Activated CD4-positive, alpha-beta T cell treated with anti-CD3 and anti-CD28 coated beads, Interleukin-2, amount 50 U/mL, for 1 hour (primary cell): Measurements from ENCODE around the gene ADGRG7.

Experiments
- DNase-seq: peaks from one replicate; pipeline ENCODE4 v3.0.0-alpha.2; 2020

ADGRG7 gene

DNA sequence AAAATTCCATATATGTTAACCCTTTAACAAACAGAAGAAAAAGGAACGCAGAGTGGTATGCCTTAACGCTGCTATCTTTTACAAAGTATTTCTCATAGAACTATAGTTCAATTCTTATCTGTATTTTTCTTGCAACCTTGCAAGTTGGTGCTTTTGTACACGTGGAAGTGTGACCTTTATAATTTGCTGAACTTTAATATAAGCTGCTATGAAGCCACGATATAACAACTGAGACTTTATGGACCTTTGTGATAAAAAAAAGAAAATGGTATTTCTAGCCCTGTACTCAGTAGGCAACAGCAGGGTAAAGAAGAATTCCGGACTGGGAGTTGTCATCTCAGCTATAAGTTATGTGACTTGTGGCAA lies 93.6 kb downstream of the ADGRG7 start:
- DNase-seq = no peak

DNA sequence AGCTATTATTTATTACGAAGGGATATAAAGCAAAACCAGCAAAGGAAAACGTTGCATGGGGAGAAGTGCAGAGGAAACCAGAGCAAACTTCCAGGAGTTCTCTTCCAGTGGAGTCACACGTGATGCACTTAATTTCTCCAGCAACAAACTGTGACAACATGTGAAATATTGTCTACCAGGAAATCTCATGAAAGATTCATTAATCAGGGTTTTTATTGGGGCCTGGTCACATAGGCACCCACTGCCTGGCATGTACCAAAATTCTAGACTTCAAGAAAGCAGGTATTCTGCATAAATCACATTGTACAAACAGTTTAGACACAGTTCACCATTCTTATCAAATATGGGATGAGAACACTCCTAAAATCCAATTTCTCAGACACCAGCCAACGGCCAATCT lies 94.5 kb downstream of the ADGRG7 start:
- no peak for DNase-seq

DNA sequence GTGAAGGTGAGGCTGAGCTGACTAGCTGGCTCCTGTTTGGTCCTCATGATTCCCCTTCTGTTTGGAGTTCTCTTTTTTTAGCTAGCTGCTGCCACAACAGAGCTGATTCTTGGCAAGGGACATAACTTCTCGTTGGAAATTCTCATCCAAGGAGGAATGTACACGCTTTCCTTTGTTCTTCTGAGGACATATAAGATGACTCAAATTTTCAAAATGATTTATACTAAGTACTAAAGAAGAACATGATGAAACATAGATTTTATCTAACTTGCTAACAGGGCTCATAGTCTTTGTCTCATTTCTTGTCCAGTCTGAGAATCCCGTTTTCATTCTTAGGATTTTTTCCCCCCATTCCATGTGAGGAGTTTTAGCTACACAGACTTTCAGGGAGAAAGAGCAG lies 97.0 kb downstream of the ADGRG7 start:
- no peak for DNase-seq

DNA sequence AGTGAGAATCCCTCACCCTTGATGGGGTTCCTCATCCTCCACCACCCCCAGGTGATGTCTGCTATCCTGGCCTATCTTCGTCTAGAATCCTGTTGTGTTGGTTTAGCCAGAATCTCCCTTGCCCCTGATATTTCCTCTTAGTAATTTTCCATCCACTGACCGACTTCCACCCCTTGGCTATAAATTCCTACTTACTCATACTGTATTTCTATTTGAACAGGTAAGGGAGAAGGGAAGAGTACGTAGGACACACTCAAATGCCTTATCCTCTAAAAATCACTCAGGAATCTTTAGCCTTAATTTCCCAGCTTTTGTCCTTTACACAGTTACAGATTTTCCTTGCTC lies 99.2 kb downstream of the ADGRG7 start:
- DNase-seq = no peak

DNA sequence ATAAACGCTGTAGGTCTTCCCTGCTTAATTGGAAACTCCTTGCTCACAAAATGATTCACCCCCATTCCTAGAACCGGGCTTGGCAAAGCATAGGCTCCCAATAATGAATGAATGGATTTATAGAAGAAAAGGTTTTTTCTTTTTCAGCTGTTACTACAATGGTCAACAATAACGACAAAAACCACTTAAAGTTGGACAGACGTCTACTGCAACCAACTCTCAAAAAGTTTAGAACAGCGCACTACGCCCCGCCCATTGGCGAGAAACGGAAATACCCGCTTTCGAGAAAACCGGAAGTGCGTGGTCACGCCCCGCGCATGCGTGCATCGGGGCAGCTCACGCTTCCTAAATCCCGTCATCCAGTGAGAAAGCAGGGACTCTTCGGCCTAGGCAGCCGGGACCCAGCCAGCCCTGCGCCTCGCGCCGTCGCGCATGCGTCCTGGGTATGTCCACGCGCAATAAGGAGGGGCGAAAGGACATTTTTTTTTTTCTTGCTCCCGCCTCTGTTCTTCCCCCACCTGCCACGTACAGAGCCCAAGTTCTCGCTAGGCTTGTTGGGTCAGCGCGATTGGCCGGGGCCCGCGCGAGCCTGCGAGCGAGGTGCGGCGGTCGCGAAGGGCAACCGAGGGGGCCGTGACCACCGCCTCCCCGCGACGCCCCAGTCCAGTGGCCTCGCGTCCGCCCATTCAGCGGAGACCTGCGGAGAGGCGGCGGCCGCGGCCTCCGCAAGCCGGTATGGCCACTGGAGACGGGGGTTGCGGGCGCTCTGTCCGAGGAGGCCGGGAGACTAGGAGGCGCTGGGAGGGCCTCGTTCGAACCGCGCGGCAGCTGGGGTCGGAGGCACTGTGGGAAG lies 99.8 kb downstream of the ADGRG7 start, which contains the start of gene TFG:
Gene TFG (plus strand): TSS at position 506 of the 853 bp plus-strand sequence. CDS start 4,192 bp downstream, outside the sequence.
- peak; percentile 96 for DNase-seq

DNA sequence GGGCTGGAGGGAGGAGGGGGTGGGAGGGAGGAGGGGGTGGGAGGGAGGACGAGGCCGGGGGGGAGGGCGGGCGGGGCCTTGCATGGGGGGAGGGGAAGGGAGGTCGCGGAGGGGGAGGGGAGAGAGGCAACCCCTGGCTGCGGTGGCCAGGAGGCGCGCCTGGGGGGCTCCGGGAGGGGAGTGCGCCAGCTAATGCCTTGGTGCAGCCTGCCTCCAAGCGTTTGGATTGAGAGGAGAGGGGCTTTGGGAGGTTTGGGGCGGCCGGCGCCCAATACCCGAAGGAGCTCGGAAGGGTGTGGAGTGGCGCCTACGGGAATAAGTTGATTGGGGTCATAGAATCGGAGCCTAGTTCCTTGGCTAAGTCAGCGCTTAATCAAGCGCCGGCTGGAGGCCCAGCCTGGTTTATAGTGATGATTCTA lies 100.5 kb downstream of the ADGRG7 start:
- peak; percentile 23 for DNase-seq

DNA sequence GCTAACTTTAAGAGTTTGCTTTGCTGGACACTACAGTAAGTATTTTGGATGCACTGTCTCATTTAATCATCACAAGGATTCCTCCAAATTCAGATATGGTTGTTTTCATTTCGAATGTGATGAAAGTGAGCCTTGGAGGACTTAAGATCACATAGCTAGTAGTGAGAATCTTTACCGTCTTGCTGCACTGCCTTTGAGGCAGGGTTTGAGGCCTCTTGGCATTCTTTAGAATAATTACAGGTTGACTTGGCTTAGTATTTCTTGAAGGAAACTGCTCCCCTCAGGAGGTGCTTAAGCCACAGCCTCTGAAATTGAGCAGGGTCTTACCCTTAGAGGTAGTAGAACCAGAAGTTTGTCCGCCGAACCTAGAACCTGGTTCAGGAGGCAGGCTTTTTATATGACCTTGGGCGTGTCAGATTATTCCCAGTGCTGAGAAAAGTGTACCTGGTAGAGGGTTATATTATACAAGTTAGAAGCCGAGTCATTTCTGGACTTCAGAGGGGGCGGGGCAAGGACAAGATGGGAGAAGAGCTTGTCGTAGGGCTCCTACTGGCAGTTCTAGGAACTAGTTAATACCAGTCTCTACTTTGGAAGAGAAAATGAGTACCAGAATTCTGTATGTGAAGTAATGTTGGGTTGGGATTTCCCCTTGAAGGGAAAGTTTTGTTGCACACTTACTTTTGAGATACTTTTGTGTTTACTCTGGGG lies 101.0 kb downstream of the ADGRG7 start:
- peak; percentile 44 for DNase-seq

DNA sequence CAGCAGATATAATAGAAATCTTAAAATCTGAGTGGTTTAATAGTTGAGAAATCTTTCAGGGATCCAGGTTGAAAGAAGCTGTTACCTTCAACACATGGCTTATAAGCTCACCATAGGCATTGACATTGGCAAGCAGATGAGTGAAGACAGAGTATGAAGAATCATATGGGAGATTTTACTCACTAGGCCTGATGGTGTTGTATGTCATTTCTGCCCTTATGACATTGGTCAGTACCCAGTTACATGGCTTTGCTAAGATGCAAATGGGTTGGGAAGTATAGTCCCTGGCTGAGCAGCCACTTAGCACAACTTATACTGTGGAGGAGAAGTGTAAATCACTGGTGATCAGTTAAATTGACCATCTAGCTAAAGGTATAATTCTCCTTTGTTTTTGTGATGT lies 105.8 kb downstream of the ADGRG7 start:
- DNase-seq = no peak

DNA sequence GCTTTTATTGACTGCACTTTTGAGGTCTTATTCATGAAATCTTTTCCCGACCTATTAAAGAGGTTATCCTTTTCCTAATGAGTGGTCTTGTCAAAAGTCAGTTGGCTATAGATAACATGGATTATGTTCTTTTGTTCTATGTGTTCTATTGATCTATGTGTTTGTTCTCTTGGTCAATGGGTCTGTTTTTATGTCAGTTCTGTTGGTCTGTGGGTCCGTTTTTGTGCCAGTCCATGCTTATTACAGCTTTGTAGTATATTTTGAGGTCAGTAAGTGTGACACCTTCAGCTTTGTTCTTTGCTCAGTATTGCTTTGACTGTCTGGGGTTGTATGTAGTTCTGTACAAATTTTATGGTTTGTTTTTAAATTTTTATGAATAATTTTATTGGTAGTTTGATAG lies 107.7 kb downstream of the ADGRG7 start:
- DNase-seq = no peak

DNA sequence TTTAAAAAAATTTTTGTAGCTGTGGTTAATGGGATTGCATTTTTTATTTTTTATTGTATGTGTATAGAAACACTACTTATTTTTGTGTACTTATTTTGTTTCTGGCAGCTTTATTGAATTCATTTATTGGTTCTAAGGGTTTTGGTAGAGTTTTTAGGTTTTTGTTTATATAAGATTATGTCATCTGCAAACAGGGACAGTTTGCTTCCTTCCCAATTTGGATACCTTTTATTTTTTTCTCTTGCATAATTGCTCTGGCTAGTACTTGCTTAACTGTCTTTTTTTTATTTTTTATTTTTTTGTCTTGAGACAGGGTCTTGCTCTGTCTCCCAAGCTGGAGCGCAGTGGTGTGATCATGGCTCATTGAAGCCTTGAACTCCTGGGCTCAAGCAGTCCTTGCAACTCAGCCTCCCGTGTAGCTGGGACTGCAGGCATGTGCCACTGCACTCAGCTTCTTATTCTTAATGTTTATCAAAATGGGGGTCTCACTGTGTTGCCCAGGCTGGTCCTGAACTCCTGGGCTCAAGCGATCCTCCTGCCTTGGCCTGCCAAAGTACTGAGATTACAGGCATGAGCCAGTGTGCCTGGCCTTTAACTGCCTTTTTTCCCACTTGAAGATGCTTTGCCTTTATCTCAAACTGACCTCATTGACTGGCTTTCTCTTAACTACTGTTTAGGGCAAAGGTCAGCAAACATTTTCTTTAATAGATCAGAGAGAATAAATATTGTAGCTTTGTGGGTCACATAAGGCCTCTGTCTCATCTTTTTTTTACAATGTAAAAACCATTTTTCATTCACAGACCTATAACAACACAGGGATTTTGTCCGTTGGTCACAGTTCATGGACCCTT lies 108.5 kb downstream of the ADGRG7 start:
- DNase-seq = no peak

DNA sequence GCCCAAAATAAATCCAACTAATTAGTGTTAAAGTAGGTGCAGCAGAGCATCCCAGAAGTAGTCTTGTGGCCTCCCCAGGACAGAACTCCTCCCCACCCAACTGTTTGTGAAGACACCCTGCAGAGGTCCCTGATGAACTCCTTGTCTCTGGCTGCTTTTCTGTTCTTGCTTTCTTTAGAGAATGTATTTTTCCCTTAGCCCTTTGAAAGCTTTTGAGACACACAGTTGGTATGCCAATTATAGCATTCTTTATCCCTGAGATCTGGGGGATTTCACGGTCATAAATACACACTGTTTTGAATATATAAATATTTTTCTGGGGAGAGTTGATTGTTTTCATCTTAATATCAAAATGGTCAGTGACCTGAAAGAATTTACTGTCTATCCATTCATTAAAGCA lies 109.7 kb downstream of the ADGRG7 start:
- DNase-seq = no peak

DNA sequence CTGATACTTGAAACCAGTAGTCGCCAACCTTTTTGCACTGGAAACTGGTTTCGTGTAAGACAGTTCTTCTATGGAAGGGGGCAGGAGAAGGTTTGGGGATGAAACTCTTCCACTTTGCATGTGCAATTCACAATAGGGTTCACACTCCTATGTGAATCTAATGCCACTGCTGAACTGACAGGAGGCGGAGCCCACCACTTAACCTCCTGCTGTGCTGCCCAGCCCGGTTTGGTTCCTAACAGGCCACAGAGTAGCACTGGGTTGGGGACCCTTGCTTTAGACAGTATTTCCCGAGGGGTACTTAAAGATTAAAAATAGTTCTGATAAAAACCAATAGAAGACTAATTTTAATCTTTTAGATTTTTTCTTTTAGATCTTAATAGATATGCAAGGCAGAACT lies 111.0 kb downstream of the ADGRG7 start:
- DNase-seq = no peak

DNA sequence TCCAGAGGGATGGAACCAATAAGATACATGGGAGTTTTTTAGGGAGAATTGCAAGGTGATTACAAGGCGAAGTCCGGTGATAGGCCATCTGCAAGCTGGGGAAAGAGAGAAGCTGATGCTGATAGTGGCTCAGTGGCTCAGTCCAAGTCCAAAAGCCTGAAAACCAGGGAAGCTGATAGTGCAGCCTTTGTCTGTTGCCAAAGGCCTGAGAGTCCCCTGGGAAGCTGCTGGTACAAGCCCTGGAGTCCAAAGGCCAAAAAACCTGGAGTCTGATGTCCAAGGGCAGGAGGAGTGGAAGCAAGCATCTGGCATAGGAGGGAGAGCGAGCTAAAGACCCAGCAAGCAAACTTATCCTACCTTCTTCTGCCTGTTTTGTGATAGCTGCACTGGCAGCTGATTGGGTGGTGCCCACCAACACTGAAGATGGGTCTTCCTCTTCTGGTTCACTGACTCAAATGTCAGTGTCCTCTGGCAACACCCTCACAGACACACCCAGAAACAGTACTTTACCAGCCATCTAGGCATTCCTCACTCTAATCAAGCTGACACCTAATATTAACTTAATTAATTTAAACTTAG lies 116.6 kb downstream of the ADGRG7 start:
- DNase-seq = no peak

DNA sequence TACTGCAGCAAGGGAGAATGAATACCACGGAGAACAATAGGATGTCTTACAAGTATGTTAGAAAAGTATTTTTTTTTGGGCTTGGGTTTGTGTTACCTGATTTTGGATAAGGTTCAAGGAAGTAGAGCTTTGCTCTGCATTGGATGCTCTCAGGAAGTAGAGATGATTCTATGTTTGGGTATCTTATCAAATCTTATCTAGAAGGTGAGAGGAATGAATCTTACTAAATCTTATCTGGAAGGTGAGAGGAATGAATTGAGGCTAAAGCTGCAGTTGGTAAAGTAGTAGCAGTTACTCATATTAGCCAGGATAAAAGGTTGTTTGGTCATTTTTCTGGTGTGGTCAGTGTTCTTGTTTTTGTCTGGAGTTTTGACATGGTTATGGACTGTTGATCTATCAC lies 117.3 kb downstream of the ADGRG7 start:
- no peak for DNase-seq

DNA sequence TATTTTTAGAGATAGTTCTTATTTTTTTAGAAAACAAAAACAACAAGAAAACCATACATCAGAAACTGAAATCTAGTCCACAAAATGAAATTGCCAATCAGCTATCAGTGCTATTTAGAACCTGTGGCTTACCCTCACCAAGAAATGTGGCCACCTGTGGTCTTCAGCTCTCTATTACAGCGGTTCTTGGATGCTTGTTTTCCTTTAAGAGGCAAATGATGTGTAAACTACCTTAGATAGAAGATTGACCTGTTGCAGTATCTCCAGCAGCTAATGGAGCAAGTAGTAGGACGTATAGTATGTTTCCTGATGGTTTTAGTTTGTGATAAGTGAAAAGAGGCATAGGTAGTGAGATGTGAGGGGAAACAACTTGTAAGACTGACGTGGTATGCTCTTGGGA lies 121.1 kb downstream of the ADGRG7 start:
- no peak for DNase-seq

DNA sequence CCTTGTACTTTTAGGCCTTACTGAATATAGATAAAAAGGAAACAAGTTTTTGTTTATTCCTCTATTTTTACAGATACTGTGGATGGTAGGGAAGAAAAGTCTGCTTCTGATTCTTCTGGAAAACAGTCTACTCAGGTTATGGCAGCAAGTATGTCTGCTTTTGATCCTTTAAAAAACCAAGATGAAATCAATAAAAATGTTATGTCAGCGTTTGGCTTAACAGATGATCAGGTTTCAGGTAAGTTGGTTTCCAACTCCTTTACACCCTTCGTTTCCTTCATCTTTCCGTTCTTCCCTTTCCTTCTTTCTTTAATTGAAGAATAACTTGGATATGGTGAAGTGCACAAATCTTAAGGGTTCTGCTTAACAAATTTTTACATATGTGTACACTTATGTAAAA lies 123.0 kb downstream of the ADGRG7 start:
- DNase-seq = no peak

DNA sequence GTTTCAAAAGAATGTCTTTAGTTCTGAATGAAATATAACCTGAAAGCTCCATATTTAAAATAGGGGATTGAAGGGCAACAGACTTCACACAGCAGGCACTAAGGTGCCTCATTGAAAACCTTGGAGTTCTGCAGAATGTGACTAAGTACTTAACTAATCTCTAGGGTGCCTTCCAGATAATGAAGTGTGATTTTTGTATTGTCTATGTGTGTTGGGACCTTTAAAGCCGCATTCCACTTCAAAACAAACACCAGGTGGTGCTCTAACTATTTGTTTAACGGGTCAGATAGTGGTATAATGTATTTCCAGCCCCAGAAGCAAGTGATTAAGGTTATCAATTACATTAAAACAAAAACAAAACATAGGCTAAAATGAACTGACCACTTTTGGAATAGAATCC lies 127.9 kb downstream of the ADGRG7 start:
- DNase-seq = no peak

DNA sequence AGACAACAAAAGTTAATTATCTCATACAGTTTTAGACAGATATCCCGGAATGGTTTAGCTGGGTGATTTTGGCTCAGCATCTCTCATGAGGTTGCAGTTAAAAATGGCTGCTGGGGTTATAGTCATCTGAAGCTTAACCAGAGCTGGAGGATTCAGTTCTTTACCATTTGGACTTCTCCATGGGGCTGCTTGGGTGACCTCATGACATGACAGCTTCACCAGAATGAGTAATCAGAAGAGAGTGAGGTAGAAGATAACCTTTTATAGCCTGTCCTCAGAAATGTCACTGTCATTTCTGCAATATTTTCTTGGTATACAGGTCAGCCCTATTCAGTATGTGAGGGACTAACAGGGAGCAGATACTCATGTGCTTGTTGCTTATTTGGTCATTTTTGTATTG lies 130.8 kb downstream of the ADGRG7 start:
- no peak for DNase-seq

DNA sequence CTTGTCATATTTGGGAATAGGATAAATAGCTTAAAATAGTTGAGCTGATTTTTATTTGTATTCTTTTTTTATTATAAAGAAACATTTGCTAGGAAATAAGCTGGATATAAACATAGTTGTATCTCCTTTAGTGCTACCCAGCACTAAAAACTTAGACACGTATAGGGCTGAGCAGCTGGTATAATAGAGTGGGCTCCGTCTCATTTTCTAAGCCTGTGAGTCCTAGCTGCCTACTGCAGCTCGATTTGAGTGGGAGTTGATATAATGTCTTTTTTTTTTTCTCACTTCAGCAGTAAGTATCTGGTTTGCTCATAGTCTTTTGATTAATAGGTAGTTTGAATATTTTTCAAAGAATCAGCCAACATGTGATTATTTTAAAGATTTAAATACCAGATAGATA lies 134.1 kb downstream of the ADGRG7 start:
- no peak for DNase-seq

DNA sequence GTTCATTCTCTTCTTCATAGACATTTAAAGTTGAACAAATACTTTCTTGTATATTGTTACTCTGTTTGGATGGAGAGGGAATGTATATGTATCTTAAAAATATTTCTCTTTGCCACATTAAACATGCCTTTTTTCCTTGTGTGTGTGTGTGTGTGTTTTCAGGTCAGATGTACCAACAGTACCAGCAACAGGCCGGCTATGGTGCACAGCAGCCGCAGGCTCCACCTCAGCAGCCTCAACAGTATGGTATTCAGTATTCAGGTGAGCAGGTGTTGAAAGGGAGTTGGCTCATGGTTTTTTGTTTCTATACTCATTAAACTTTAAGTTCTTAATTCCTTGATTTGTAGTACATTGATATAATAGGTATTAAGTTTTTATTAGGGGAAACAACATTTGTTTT lies 135.3 kb downstream of the ADGRG7 start:
- DNase-seq = no peak
